Mesothelial cell of epicardium (in vitro differentiated cells): ENCODE measurements around the gene CENPP. TPM values are rescaled to one million over a fixed set of nuclear protein-coding genes. Genes with fewer than 3 reads are reported as not detected.

Source experiments
- DNase-seq, 2 experiments: peaks; one replicate each; pipeline ENCODE4 v3.0.0; 2021; ENCODE audit warnings: low spot score in 2 of 2; ENCODE audit not compliant: unreplicated experiment in 2 of 2
- H3K27ac Mint-ChIP-seq: 2 replicates; pipeline ENCODE4 v1.8.0; 2021; ENCODE audit warnings: mixed read lengths
- H3K27me3 Mint-ChIP-seq: 2 replicates; pipeline ENCODE4 v1.8.0; 2021; ENCODE audit warnings: low read depth, mixed read lengths
- H3K36me3 Mint-ChIP-seq: 2 replicates; pipeline ENCODE4 v1.8.0; 2021; ENCODE audit warnings: mixed read lengths
- H3K4me1 Mint-ChIP-seq: 2 replicates; pipeline ENCODE4 v1.8.0; 2021; ENCODE audit warnings: mixed read lengths
- H3K4me3 Mint-ChIP-seq: 2 replicates; pipeline ENCODE4 v1.8.0; 2021; ENCODE audit warnings: mild to moderate bottlenecking, moderate library complexity, mixed read lengths
- H3K9me3 Mint-ChIP-seq: 2 replicates; pipeline ENCODE4 v1.8.0; 2021; ENCODE audit warnings: mixed read lengths
- CTCF ChIP-seq: fragments of 200-600 bp; sonication (generic); IDR thresholded peaks from one replicate; pipeline ENCODE4 v1.5.0; 2021; ENCODE audit warnings: antibody characterized with exemption; ENCODE audit not compliant: unreplicated experiment
- total RNA-seq: library from RNA; stranded (reverse); gene quantifications from 3 replicates; pipeline ENCODE4 v1.2.1, GENCODE V29; 2021

The CENPP gene
- total RNA-seq, 1 donor from 2014 or later = 7.8 TPM

- no peaks in the 10 kb centered on the region for H3K36me3 Mint-ChIP-seq
- no peak for TF ChIP-seq CTCF
- DNase-seq = no peak
- peaks cover 36% of the 10 kb centered on the region for H3K4me1 Mint-ChIP-seq
- peak overlapping the region; percentile 39 for H3K27ac Mint-ChIP-seq
- H3K27me3 Mint-ChIP-seq = no peaks in the 10 kb centered on the region
- H3K9me3 Mint-ChIP-seq = no peaks in the 10 kb centered on the region
- no peak overlapping the region for H3K4me3 Mint-ChIP-seq
Observed at GRCh38 chr9:92328225-92328624, 2.5 kb downstream of the CENPP start.

- no peaks in the 10 kb centered on the region for H3K27me3 Mint-ChIP-seq
- peak overlapping the region; percentile 71 for H3K27ac Mint-ChIP-seq
- H3K9me3 Mint-ChIP-seq = no peaks in the 10 kb centered on the region
- H3K4me1 Mint-ChIP-seq = peaks cover 12% of the 10 kb centered on the region
- H3K36me3 Mint-ChIP-seq = no peaks in the 10 kb centered on the region
- DNase-seq = no peak
- no peak overlapping the region for H3K4me3 Mint-ChIP-seq
- no peak for TF ChIP-seq CTCF
Observed at GRCh38 chr9:92332577-92333281, 7.0 kb downstream of the CENPP start.

- no peak for DNase-seq
- Mint-ChIP-seq H3K4me1 (peaks cover 8% of the 10 kb centered on the region), H3K9me3 (no peaks in the 10 kb centered on the region), H3K36me3 (no peaks in the 10 kb centered on the region), H3K4me3 (no peak overlapping the region), H3K27ac (peak overlapping the region; percentile 71), H3K27me3 (no peaks in the 10 kb centered on the region)
- TF ChIP-seq CTCF = no peak
Observed at GRCh38 chr9:92333282-92333634, 7.5 kb downstream of the CENPP start.

- Mint-ChIP-seq H3K36me3 (peaks cover 13% of the 10 kb centered on the region), H3K9me3 (peaks cover 8% of the 10 kb centered on the region), H3K27ac (no peak overlapping the region), H3K4me1 (no peaks in the 10 kb centered on the region), H3K27me3 (no peaks in the 10 kb centered on the region), H3K4me3 (no peak overlapping the region)
- no peak for DNase-seq
- no peak for TF ChIP-seq CTCF
Observed at GRCh38 chr9:92341578-92341977, 15.8 kb downstream of the CENPP start.

- Mint-ChIP-seq H3K27me3 (no peaks in the 10 kb centered on the region), H3K36me3 (peaks cover 15% of the 10 kb centered on the region), H3K9me3 (peaks cover 8% of the 10 kb centered on the region), H3K27ac (no peak overlapping the region), H3K4me1 (no peaks in the 10 kb centered on the region), H3K4me3 (no peak overlapping the region)
- DNase-seq = no peak
- peak; percentile 40 for TF ChIP-seq CTCF
Observed at GRCh38 chr9:92342825-92343488, 17.2 kb downstream of the CENPP start.
